Occipital lobe (tissue), 2 donors: Measurements from ENCODE around the gene MARVELD1. TPM values are rescaled to one million over a fixed set of nuclear protein-coding genes. Genes with fewer than 3 reads are reported as not detected.

Experiments
- DNase-seq: peaks from one replicate; lab custom pipeline; 2025; lab: John Stamatoyannopoulos, UW
- total RNA-seq: library from RNA; depleted of rRNA; stranded (reverse); fragments of >200 nt; gene quantifications from one replicate; pipeline ENCODE4 v1.2.3, GENCODE V29; 2014

MARVELD1 gene
- total RNA-seq, 1 donor from 2014 or later, result 3.4 TPM

DNA sequence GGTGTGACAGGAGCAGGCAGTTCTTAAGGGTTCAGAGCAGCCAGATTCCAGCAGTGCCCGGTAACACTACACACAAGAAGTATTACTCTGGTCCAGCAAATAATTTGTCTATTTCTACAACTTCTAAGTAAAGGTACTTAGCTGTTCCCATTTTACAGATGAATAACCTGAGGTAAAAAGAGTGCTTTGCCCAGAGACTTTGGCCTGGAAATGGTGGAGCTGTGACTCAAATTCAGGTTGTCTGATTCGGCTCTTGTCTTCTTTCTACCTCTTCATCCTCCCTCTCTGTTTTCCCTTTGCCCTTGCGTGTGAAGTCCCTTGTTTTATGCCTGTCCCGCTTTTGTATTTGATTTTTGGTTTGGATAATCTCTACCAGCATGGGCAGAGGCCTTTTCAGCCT lies 41.2 kb downstream of the MARVELD1 start:
- no peak for DNase-seq

DNA sequence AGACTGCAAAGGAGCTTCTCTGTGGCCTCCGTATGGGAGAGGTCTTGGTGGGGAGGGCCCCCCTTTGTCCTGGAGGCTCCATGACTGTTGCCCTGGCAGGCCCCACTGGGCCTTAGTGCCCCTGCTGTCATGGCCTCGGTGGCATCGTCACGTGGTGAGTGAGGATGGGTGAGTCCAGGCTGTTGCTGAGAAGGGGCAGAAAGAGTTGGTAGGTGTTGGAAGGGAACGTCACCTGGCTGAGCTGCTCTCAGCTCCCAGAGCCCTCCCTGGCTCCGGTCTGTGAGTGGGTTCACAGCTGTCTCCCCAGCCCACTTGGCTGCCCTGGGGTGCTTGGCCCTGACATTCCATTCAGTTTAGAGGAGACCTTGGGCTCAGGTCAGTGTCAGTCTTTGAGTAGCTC lies 42.2 kb downstream of the MARVELD1 start:
- no peak for DNase-seq

DNA sequence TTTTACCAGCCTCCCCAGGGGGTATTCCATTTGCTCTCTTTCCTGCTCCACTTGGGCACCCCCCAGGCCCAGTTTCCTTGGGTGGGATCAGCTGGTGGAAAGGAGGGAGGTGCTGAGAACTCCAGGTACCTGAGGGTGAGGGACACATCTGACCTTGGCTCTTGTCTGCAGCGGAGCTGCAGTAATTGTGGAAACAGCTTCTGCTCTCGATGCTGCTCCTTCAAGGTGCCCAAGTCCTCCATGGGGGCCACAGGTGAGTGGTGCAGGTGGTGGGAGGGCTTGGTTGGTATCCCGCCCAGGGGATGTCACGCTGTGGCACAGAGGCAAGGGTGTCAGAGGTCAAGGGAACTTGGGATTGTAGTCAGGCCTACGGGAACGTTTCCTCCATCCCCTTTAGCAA lies 43.9 kb downstream of the MARVELD1 start:
- no peak for DNase-seq

DNA sequence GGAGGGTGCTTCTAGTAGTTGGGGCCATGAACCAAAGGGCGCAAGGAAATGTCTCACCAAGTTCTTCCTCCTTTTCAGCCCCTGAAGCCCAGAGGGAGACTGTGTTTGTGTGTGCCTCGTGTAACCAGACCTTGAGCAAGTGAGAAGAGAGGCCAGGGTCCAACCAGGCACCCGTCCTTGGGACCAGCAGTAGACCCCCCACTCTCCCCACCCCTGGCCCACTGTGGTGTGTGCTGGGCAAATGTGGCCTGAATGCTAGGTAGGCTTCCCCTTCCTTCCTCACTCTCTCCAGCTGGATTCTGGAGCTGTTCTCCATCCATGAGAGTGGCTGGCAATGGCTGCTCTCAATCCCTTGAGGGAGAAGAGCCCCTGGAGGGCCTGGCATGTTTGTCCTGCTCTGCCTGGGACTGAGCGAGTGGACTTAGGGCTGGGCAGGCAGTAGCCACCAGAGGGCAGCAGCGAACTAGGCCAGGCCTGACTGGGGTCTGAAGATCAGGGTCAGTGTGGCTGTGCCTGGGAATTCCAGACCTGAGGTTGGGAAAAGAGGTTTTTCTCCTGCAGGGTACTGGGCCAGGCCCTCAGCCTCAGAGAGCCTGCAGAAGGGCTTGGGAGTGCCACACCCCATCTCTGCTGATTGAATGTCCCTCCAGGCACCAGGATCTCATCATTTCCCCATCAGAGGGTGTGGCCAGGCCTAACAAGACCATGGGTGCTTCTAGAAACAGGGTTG lies 45.8 kb downstream of the MARVELD1 start:
- DNase-seq, result peak; percentile 11

DNA sequence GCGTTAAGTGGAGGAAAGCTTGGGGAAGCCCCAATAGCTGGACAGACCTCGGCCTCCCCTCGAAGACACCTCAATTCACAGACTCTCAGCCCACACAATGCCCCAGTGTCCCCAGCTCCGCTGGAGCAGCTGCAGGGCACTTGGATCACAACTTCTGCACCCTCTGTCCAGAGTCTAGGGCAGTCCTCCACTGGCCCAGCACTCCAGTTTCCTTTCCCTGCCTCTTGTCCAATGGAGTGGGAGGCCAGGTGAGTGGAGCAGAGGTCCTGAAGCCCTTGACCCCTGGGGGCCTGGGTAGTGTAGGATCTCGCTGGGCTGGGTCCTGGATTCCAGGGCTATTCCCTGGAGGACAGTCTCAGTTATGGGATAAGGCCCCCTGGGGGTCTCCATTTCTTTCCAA lies 46.4 kb downstream of the MARVELD1 start:
- no peak for DNase-seq

DNA sequence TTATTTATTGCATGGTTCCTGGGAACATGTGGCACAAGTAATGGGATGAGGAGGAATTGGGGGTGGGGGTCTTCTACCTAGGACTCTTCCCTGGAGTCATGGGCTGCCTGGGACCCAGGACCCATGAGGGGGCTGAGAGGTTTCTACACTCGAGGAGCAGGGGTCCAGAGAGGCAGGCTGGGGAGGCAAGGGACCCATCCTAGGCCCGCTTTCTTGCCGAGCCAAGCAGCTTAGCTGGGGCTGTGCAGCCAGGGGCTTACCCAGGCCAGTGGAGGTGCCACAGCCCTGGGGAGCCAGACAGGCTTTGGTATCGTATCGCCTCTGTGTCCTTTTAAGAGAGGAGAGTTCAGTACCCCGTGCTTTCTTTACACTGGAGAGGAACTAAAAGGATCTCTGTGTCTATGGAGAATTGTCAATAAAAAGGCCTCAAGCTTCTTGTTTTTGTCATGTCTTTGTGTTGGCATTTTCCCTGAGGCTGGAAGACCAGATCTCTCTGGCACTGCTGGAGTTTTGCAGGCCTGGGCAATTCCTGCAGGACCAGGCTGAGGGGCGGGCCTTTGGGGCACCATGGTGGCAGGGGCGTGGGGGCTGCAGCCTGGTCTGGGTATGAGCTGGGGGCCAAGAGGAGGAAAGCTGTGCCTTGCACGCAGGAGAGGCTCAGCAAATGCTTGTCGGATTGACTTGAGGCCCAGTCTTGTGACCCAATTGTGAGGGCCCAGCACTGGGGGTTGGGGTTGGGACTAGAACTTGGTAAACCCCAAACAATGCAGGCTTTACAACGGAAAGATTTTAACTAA lies 47.1 kb downstream of the MARVELD1 start:
- DNase-seq, result no peak

DNA sequence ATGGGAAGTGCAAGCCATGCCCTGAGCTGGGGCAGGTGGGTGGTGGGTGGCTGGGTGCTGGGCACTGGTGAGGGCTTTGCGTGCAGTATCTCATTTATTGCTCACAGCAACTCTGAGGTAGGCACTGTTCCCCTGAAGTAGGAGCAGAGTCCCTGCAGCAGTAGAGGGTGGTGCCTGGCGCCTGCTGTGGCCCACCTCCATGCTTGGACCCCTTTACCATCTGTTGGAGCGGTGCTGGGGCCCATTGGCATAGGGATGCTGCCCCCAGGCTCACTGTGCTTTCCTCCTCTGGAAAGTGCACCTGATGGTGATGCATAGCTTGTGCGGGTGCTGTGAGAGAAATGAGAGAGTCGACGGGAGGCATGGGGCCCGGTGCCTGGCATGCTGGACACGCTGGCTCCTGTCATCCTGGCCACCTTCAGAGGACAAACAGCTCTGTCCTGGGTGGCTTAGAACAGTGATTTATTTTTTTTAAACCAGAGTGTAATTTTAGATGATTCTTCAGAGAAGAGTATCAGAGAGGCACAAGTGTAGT lies 47.9 kb downstream of the MARVELD1 start:
- DNase-seq, result no peak

DNA sequence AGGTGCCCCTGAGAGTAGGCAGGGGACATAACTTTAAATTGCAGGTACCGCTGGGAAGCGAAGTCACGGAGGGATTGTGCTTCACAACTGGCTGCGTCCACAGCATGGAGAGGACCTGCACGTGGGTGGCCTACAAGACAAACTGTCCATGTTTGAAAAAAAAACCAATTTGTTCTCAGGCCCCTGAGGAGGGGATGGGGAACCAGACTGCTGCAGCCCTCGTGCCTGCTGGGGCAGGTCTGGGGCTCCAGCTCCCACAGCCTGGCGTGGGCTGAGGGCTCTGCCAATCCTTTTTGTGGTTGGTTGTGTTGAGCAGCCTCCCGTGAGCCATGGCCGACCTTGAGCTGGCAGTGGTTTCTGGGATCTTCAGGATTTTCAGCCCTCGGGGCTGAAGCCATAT lies 48.5 kb downstream of the MARVELD1 start:
- DNase-seq, result no peak

DNA sequence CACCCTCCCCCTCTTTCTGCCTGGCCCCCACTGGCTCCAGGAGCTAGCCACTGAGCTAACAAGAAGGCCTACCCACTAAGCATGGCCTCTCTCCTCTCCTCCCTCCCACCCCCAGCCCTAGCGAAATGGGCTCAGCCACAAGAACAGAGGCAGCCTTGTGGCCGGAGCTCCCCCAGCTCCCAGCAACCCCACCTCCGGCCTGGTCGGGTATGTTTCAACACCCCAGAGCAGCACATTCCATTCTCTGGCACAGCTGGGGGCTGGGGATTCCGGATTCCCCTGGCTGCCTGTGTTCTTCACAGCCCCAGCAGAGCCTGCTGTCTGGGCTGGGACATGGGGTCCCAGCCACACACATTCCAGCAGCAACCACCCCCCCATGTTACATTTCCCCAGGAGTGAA lies 49.3 kb downstream of the MARVELD1 start:
- DNase-seq, result no peak

DNA sequence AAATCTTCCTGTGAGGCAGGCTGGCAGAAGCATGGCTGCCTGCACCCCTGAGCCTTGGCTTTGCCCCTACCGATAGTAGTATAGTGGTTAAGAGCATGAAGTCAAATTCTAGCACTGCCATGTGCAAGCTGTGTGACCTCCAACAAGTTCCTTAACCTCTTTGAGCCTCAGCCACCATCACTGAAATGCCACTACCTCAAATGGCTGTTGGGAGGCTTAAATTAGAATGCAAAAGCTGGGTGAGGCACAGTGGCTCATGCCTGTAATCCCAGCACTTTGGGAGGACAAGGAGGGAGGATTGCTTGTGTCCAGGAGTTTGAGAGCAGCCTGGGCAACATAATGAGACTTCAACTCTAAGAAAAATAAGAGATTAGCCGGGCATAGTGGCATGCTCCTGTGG lies 49.9 kb downstream of the MARVELD1 start:
- no peak for DNase-seq

DNA sequence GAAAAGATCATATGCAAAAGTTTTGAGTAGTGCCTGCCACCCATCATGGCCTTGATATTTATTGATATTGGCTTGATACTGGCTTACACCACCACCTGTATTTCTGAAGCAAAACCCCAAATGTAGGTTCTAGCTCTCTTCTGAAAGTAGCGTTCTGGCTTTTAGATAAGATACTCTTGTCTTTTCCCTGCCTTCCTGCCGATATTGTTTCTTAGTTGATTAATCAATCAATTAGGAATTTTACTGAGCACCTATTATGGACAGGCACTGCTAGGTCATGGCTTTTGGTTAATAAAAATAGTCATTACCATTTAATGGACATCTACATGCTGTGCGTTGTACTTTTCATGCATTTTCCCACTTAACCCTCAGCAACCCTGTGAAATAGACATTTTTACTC lies 50.4 kb downstream of the MARVELD1 start:
- DNase-seq, result no peak

DNA sequence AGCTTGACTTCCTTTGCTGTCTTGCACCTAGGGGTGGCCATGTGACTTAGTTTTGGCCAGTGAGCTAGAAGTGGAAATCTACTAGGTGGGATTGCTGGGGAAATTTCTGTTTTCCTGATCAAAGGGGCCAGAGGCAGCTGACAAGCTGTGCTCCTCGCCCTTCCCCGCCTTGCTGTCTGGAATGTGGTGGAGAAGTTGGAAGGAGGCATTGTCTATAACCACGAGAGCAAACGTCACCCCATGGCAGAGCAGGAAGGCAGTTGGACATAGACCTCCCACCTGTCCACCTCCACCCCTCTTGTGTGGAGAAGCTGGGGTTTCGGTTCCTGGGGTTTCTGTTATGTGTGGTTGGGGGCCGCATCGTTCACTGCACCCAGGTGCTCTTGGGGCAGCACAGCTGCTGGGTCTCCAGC lies 51.0 kb downstream of the MARVELD1 start:
- DNase-seq, result no peak

DNA sequence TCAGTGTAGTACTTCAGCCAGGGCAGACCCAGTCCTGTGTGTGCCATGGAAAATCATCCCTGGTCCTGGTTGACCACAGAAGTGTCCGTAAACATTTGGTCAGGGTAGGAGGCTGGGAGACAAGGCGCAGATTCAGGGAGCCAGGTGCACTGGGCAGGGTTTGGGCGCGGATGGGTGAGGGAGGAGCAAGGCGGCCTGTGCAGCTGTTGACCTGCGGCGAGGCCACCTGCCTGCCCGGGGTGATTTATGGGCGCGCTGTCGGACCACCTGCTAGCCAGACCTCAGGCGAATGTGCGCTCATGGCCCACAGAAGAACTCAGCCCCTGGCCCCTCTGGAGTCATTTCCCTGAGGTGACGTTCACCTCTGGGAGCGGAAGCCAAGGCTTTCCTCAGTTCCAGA lies 51.7 kb downstream of the MARVELD1 start:
- DNase-seq, result no peak

DNA sequence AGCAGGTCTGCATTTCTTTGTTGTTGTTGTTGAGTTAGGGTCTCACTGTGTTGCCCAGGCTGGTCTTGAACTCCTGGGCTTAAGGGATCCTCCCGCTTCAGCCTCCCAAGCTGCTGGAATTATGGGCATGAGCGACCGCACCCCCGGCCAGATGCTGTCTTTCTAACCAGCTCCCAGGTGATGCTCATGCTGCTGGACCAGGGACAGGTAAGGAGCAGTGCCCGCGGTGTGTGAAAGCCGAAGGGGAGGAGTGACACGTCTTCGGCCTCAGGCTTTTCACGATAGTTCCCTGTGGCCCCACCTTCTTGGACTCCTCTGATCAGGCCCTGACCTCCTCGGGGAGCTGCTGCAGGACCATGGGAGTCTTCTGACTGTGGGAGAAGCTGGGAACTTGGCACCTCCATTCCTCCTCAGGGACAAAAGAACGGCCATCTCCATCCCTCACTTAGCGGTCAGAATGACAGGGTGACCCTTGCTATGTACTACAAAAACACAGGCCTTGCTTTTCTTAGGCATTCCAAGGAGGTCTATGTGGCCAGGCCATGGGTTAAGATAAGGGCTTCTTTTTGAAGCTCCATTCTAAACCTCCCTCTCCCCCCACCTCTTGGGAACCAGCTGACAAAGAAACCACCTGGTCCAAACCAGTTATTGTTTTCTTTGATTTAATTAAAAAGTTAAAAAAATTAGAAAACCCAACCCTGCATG lies 52.7 kb downstream of the MARVELD1 start:
- no peak for DNase-seq

DNA sequence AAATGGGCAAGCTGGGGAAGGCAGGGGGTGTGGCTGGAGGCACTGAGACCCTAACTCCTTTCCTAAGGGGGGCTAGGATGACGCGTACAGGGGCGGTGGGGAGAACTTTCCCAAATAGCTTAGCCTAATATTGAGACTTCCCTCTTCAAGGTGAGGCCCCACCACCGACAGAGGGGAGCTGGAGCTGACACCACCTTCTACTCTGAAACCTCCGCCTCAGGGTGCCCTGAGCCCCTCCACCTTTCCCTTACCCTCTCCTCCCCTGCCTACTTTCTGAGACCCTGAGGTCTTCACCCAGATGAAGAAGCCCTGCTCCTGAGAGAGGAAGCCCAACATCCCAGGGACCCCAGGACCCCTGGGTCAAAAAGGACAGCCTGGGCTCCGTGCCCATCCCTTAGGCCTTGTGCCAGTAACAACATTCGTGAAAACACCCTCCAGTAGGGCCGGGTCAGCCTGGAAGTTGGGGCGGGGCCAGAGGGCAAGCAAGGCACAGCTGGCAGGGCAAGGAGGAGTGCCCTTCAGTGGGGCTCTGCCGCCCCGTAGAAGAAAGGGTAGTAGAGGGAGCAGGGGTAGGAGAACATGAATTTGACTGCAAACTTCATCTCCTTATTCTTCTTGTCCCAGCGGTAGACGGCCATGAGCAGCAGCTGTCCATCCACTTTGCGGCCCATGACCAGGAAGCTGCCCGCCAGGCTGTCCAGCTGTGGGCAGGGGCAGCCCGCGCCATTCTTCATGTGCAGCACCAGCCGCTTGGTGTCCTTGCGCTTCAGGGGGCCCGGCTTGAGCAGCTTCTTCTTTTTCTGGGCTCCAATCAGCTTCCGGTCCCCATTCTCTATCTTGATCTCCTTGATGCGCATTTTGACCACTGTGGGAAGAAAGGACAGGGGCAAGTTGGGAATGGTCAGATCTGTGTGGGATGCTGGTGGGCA lies 53.7 kb downstream of the MARVELD1 start:
- DNase-seq, result no peak

Other genes with a start within 250 kb of the MARVELD1 start
- 55.4 TPM for gene MMS19, start 215.3 kb upstream of the MARVELD1 start, total RNA-seq
- gene UBTD1, start 214.8 kb upstream of the MARVELD1 start, total RNA-seq, result 1.1 TPM
- not detected for gene ANKRD2, start 141.0 kb upstream of the MARVELD1 start, total RNA-seq
- gene HOGA1, start 129.3 kb upstream of the MARVELD1 start, total RNA-seq, result 0.62 TPM
- gene C10orf62, start 124.0 kb upstream of the MARVELD1 start, total RNA-seq, result not detected
- gene MORN4, start 80.2 kb upstream of the MARVELD1 start, total RNA-seq, result 36.8 TPM
- gene PI4K2A, start 73.1 kb upstream of the MARVELD1 start, total RNA-seq, result 8.7 TPM
- gene AVPI1, start 26.5 kb upstream of the MARVELD1 start, total RNA-seq, result 1.1 TPM
- gene ZFYVE27, start 23.4 kb downstream of the MARVELD1 start, total RNA-seq, result 49.0 TPM
- gene SFRP5, start 58.3 kb downstream of the MARVELD1 start, total RNA-seq, result 0.62 TPM
- 11.9 TPM for gene GOLGA7B, start 136.1 kb downstream of the MARVELD1 start, total RNA-seq